GM19351 (cell line): ENCODE data around the gene FNIP2.
"Not testable (repeated sequence)": the region's sequence is repeated elsewhere in the genome, so short reads cannot be mapped to it uniquely, and the experiment has no call there.

Source experiments
- ATAC-seq: cut with Tn5 transposase; IDR thresholded peaks from one replicate; pipeline ENCODE4 v1.9.1; 2021; ENCODE audit warnings: mild to moderate bottlenecking, moderate library complexity; ENCODE audit not compliant: unreplicated experiment

Gene FNIP2

GRCh38 chr4:158865520-158866177 is 96.8 kb downstream of the FNIP2 start:
- ATAC-seq = no peak

- no peak for ATAC-seq
Observed at GRCh38 chr4:158869001-158869400, 100.2 kb downstream of the FNIP2 start.

- ATAC-seq = no peak
Observed at GRCh38 chr4:158869761-158870160, 100.9 kb downstream of the FNIP2 start.

- no peak for ATAC-seq
Observed at GRCh38 chr4:158870282-158870625, 101.4 kb downstream of the FNIP2 start.

- ATAC-seq = no peak
Observed at GRCh38 chr4:158870626-158871334, 102.0 kb downstream of the FNIP2 start.

GRCh38 chr4:158871335-158871724 is 102.5 kb downstream of the FNIP2 start:
- ATAC-seq = no peak

GRCh38 chr4:158873795-158874401 is 105.1 kb downstream of the FNIP2 start:
- ATAC-seq = no peak

GRCh38 chr4:158875026-158875425 is 106.2 kb downstream of the FNIP2 start:
- ATAC-seq = no peak

- ATAC-seq = no peak
Observed at GRCh38 chr4:158875455-158875854, 106.6 kb downstream of the FNIP2 start.

- ATAC-seq = no peak
Observed at GRCh38 chr4:158877069-158877468, 108.2 kb downstream of the FNIP2 start.

- not testable (repeated sequence) for ATAC-seq
Observed at GRCh38 chr4:158882142-158882541, 113.3 kb downstream of the FNIP2 start.

- ATAC-seq = no peak
Observed at GRCh38 chr4:158884280-158884679, 115.5 kb downstream of the FNIP2 start.

- no peak for ATAC-seq
Observed at GRCh38 chr4:158885564-158885963, 116.7 kb downstream of the FNIP2 start.

GRCh38 chr4:158890294-158890693 is 121.5 kb downstream of the FNIP2 start:
- no peak for ATAC-seq

GRCh38 chr4:158891256-158891655 is 122.4 kb downstream of the FNIP2 start:
- no peak for ATAC-seq

- no peak for ATAC-seq
Observed at GRCh38 chr4:158894826-158895225, 126.0 kb downstream of the FNIP2 start.

- no peak for ATAC-seq
Observed at GRCh38 chr4:158895797-158896576, 127.2 kb downstream of the FNIP2 start.

GRCh38 chr4:158896577-158897238 is 127.9 kb downstream of the FNIP2 start:
- ATAC-seq = not testable (repeated sequence)

- ATAC-seq = not testable (repeated sequence)
Observed at GRCh38 chr4:158900408-158900807, 131.6 kb downstream of the FNIP2 start.

GRCh38 chr4:158902280-158903078 is 133.7 kb downstream of the FNIP2 start:
- not testable (repeated sequence) for ATAC-seq
